BJ (cell line): ENCODE measurements around the gene PROX1. TPM values are rescaled to one million over a fixed set of nuclear protein-coding genes. Genes with fewer than 3 reads are reported as not detected.

Experiments used
- CTCF ChIA-PET: fragments of 350-600 bp; formaldehyde crosslinking; extraction: SDS; loops from one replicate; lab custom pipeline; 2021; ENCODE audit warnings: antibody characterized with exemption, inconsistent platforms; lab: Yijun Ruan, JAX
- POLR2A ChIA-PET: fragments of 300-600 bp; sonication (Branson Sonifier 250); formaldehyde crosslinking; extraction: SDS; loops from one replicate; lab custom pipeline; 2021; ENCODE audit warnings: antibody characterized with exemption; lab: Charles Lee
- DNase-seq: peaks from one replicate; pipeline ENCODE4 v3.0.0-alpha.2; 2011; ENCODE audit warnings: low read depth
- H3K27me3 ChIP-seq: 2 replicates; pipeline ENCODE4 v1.6.0; 2011; ENCODE audit warnings: low read length; ENCODE audit not compliant: control insufficient read depth, insufficient read depth
- H3K36me3 ChIP-seq: 2 replicates; pipeline ENCODE4 v1.5.1; 2011; ENCODE audit warnings: low read length; ENCODE audit not compliant: control insufficient read depth, insufficient read depth
- H3K4me3 ChIP-seq: 2 replicates; pipeline ENCODE4 v1.5.1; 2011; ENCODE audit warnings: low read depth, mild to moderate bottlenecking, control low read depth, low read length
- polyA plus RNA-seq: library from polyadenylated mRNA; depleted of rRNA; stranded (reverse); fragments of >200 nt; gene quantifications from 2 replicates; pipeline ENCODE4 v1.2.3, GENCODE V29; 2011
- TF ChIP-seq, protein P1 (sequence below): IDR thresholded peaks from 2 replicates; pipeline ENCODE4 v1.5.1; 2011; ENCODE audit warnings: low read depth, mild to moderate bottlenecking, control low read depth, inconsistent platforms, low read length, moderate library complexity; ENCODE audit not compliant: insufficient read depth

The PROX1 gene
- polyA plus RNA-seq, 1 experiment, result 0.11 TPM

DNA sequence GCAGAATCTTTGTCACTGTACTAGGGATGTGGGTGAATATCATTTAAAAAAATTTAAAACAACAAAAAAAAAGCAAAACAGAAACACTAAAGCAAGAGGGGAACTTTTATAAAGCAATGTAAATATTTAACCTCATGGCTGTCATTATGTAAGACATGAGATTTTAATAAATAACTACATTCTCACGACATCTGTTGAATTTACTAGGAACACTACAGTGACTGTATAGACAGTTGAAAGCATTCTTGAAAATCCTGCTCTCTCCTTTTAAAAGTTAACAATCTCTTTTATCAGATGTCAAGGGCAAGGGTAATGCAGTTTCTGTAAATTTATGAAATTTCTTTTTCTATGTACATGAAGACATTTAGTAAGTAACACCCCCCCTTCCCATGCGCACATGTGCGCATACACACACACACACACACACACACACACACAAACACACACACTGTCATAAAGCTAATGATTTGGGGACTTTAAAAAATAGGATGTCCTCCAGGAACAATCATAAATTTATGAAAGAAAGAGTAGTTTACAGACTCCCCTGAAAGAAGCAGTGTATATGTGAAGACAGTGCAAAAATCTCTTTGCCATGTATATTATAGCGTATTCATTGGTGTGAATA, 51.7 kb downstream of the PROX1 start:
- Histone ChIP-seq H3K27me3 (no peaks in the 10 kb centered on the region), H3K36me3 (no peaks in the 10 kb centered on the region), H3K4me3 (no peak overlapping the region)
- ChIA-PET CTCF (no interaction called here), POLR2A (no interaction called here)
- TF ChIP-seq, protein P1, sequence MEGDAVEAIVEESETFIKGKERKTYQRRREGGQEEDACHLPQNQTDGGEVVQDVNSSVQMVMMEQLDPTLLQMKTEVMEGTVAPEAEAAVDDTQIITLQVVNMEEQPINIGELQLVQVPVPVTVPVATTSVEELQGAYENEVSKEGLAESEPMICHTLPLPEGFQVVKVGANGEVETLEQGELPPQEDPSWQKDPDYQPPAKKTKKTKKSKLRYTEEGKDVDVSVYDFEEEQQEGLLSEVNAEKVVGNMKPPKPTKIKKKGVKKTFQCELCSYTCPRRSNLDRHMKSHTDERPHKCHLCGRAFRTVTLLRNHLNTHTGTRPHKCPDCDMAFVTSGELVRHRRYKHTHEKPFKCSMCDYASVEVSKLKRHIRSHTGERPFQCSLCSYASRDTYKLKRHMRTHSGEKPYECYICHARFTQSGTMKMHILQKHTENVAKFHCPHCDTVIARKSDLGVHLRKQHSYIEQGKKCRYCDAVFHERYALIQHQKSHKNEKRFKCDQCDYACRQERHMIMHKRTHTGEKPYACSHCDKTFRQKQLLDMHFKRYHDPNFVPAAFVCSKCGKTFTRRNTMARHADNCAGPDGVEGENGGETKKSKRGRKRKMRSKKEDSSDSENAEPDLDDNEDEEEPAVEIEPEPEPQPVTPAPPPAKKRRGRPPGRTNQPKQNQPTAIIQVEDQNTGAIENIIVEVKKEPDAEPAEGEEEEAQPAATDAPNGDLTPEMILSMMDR, result no peak
- no peak for DNase-seq

- no peak for DNase-seq
- no peaks in the 10 kb centered on the region for H3K36me3 ChIP-seq
- CTCF ChIA-PET, result no interaction called here
- TF ChIP-seq, protein P1, result no peak
- POLR2A ChIA-PET, result no interaction called here
- H3K27me3 ChIP-seq, result no peaks in the 10 kb centered on the region
- no peak overlapping the region for H3K4me3 ChIP-seq
Measured at GRCh38 chr1:214043167-214043566, 55.4 kb downstream of the PROX1 start.

DNA sequence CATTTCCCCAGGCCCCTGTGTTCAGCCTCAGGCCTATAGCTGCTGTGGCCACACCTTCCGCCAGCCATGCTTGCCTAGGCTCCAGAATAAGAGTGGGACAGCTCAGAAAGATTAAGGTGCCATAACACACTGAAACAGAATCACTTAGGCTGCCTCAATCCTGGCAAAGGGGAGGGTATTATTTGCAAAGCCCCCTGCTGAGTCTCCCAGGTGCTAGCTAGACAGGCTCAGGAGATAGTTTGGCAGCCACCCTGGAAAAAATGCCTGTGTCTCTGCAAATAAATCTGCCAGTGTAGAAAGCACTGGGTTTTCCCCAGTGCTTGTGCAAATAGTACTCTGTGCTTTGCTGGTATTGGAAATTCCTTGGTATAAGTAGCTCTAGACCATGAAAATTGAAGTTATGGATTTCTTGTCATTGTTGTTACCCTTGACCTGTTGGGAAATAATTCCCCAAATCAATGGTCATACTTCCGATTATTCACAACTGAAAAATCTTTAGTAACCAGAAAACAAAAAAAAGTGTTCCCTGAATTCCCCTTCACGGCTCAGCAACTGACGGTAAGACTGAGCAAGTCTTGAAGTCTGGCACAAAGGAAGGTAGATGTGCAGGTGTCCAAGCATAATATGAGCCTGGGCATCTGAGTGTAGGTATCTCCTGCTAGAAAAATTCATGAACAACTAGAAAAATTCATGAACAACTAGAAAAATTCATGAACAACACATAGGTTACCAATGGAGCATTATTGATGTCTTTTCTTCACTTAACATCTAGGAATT, 56.9 kb downstream of the PROX1 start:
- CTCF ChIA-PET, result no interaction called here
- no peak for DNase-seq
- POLR2A ChIA-PET, result no interaction called here

DNA sequence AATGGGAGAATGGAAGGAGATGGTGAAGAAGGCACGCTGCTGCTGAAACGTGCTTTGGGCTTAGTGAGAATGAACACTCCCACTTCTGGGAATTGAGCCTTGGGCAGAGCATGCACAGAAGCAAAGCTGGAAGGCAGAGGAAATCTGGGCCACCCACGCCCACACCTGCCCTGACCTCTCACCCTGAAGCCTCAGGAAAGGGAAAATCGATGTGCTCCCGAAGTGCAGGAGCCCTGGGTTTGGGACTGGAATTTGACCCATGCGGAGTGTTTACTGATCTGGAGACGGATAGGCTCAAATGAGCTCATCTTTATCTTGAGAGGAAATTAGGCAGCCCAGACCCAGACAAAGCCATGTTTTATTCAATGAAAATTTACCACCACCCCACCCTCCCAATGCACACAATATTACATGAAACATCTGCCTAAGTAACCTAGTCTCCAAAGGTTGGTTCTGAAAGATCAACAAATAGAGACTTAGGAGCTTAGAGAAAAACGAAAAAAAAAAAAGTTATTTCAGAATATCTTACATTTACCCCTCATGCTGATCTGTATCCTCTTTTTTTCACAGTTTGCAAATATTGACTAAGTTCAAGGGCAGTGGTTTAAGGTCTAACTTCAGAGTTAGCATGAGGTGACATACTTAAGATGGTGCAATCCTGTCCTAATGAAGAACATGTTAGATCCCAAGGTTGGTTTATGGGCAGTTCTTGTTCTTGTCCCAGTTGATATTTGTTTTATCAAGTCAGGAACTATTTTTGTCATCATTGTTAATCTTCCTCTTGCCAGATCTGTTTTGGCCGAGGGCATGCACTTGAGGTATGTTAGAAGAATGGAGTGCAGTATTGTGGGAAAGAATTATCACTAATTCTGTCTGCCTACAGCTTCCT, 63.0 kb downstream of the PROX1 start:
- no peak overlapping the region for H3K4me3 ChIP-seq
- TF ChIP-seq, protein P1, result no peak
- H3K27me3 ChIP-seq, result no peaks in the 10 kb centered on the region
- no peak for DNase-seq
- no peaks in the 10 kb centered on the region for H3K36me3 ChIP-seq
- ChIA-PET CTCF (interaction anchor here (0.9 kb wide), 1 partner anchor 12 kb away, joined by 3 read pairs; no protein-coding TSS in a partner anchor), POLR2A (no interaction called here)

More for the DNA sequence above, 56.9 kb downstream of the PROX1 start:
- no peaks in the 10 kb centered on the region for H3K36me3 ChIP-seq
- no peak overlapping the region for H3K4me3 ChIP-seq
- H3K27me3 ChIP-seq, result no peaks in the 10 kb centered on the region
- TF ChIP-seq, protein P1, result no peak

GRCh38 chr1:214051786-214052185, 64.0 kb downstream of the PROX1 start:
- DNase-seq, result no peak
- Histone ChIP-seq H3K4me3 (no peak overlapping the region), H3K36me3 (no peaks in the 10 kb centered on the region), H3K27me3 (no peaks in the 10 kb centered on the region)
- POLR2A ChIA-PET, result no interaction called here
- CTCF ChIA-PET, result no interaction called here
- TF ChIP-seq, protein P1, result no peak
